NCI-H146 treated with DMSO at 0.1 percent for 48 hours (cell line): ENCODE measurements around the gene CYP4F3.
"Not testable (repeated sequence)": the region's sequence is repeated elsewhere in the genome, so short reads cannot be mapped to it uniquely, and the experiment has no call there.

Source experiments
- DNase-seq: peaks from one replicate; lab custom pipeline; 2025; ENCODE audit not compliant: unreplicated experiment; lab: John Stamatoyannopoulos, UW

CYP4F3 gene, protein sequence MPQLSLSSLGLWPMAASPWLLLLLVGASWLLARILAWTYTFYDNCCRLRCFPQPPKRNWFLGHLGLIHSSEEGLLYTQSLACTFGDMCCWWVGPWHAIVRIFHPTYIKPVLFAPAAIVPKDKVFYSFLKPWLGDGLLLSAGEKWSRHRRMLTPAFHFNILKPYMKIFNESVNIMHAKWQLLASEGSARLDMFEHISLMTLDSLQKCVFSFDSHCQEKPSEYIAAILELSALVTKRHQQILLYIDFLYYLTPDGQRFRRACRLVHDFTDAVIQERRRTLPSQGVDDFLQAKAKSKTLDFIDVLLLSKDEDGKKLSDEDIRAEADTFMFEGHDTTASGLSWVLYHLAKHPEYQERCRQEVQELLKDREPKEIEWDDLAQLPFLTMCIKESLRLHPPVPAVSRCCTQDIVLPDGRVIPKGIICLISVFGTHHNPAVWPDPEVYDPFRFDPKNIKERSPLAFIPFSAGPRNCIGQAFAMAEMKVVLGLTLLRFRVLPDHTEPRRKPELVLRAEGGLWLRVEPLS

DNA sequence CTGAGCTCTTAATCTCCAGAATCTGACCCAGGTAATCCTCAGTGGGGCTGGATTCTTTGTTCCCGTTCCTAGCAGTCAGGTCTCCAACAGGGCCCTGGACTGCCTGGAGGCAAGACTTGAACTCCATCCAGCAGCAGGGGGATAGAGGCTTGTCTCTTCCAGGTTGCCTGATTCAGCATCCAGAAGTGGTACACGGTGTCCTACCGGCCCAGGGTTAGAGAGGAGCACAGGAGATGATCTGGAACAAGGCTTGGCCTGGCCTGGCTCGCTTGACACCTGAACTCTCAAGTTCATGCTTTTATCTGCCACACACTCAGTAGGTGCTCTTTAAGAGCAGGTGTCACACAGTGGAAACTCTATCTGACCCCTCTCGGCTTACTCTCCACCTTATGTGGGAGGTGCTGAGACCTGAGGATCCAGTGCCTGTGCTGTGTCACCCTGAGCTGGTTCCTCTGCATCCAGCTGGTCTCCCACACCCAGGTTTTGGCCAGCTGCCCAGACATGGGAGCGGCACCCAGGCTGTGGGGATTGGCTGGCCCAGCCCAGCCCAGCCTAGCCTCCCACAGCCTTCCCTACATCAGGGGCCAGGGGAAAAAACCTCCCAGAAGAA lies at the start of gene CYP4F3:
TSS of gene CYP4F3 (plus strand) at position 604 of the 610 bp plus-strand sequence. CDS start 519 bp downstream, outside the sequence.
- no peak for DNase-seq

DNA sequence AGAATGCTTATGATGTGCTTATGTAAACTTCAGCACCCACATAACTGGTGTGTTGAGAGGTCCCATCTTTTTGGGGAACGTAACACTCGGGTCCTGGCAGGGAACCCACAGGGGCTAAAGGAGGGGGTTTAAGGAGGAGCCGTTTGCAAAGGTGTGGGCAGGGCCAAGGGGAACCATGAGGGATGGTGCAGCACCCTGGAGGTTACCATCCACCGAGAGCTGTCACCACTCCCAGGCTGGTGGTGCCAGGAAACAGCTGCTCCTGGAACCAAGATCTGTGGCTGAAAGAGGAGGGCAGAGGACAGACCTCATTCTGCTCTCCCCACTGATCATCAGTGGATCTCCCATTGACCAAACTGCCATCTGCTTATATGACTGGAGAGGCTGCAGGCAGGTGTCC lies 48.9 kb upstream of the CYP4F3 start:
- DNase-seq = no peak

DNA sequence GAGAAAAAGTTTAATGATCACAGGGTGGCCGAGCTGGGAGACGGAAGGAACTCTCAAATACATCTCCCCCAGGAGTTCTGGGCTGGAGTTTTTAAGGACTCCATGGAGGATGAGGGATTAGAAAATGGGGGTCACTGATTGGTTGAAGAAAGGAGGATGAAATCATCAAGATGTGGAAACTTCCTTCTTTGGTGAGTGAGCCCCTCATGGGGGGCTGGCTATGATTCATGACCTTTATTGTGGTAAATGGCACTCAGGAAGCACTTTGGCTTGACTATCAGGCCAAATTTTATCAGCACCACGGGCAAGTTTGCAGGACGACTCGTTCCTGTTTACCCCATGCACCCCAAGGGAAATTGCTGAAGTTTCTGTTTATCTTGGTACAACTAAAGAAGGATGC lies 48.2 kb upstream of the CYP4F3 start:
- not testable (repeated sequence) for DNase-seq

DNA sequence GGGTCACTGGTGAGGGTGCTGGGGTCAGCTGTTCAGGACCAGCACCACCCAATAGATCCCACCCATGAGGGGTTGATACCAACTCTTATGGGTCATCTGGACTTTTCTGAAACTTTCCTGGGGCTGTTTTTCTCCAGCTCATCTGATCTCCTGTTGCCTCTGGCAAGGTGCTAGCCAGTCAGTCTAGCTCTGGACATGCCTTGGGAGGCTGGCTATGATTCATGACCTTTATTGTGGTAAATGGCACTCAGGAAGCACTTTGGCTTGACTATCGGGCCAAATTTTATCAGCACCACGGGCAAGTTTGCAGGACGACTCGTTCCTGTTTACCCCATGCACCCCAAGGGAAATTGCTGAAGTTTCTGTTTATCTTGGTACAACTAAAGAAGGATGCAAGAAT lies 46.9 kb upstream of the CYP4F3 start:
- not testable (repeated sequence) for DNase-seq

DNA sequence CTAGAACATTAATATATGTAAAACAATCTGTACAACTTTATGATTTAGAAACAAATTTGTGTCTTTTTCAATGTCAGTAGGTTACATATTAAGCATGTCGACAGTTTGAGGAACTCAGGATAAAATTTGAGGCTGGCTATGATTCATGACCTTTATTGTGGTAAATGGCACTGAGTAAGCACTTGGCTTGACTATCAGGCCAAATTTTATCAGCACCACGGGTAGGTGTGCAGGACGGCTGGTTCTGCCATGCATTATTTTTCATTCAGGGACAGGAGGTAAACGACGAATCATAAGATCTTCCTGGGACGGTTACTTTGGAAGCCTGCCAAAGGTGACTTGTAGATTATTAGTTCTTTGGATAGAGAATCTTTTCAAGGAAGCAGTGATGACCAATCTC lies 45.6 kb upstream of the CYP4F3 start:
- no peak for DNase-seq

DNA sequence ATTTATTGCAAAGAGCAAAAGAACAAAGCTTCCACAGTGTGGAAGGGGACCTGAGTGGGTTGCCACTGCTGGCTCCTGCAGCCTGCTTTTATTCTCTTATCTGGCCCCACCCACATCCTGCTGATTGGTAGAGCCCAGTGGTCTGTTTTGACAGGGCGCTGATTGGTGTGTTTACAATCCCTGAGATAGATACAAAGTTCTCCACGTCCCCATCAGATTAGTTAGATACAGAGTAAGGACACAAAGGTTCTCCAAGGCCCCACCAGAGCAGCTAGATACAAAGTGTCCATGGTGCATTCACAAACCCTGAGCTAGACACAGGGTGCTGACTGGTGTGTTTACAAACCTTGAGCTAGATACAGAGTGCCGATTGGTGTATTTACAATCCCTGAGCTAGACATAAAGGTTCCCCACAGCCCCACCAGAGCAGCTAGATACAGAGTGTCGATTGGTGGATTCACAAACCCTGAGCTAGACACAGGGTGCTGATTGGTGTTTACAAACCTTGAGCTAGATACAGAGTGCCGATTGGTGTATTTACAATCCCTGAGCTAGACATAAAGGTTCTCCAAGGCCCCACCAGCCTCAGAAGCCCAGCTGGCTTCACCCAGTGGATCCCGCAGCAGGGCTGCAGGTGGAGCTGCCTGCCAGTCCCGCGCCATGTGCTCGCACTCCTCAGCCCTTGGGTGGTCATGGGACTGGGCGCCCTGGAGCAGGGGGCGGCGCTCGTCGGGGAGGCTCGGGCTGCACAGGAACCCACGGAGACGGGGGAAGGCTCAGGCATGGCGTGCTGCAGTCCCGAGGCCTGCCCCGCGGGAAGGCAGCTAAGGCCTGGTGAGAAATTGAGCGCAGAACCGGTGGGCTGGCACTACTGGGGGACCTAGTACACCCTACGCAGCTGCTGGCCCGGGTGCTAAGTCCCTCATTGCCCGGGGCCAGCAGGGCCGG lies 32.4 kb upstream of the CYP4F3 start:
- DNase-seq = not testable (repeated sequence)

DNA sequence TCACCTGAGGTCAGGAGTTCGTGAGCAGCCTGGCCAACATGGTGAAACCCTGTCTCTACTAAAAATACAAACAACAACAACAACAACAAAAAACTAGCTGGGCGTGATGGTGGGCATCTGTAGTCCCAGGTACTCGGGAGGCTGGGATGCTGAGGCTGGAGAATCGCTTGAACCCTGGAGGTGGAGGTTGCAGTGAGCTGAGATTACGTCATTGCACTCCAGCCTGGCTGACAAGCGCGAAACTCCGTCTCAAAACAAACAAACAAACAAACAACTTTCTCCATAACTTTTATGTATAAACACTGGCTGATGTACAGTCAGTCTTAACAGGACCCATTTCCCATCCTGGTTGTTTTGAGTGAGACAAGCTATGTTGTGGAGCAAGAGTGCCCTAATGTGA lies 31.4 kb upstream of the CYP4F3 start:
- DNase-seq = no peak

DNA sequence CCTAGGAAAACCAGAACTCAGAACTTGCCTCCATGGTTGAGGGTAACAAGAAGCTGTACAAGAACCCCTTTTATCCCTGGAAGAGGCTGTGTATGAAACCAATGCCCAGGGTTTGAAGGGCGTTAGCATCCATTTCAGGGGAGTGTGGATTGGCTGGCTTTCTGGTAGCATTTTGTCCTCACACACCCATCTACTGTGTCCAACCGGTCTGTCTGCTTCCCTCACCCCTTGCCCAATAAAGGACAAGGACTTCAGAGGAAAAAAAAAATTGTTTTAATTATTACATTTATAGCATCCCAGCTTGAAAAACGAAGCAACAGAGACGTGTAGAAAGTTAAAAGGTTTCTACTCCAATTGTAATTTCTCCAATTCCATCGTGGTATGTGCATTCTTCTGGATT lies 28.4 kb upstream of the CYP4F3 start:
- no peak for DNase-seq

DNA sequence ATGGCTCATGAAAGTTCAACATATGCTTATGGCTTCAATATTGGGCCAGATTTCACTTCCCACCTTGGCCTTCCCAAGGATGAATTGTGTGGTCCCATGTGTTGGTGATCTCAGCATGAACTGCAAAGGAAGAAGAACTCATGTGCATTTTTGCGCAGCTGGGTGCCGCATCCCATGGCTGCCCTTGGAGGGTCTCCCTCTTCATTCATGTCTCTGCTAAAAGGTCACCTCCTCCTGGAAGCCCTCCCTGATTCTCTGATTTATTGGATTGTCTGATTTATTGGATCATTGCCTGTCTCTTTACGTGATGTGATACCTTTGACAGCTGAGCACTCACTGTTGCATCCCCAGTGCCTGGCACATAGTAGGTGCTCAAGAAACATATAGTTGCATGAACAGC lies 27.4 kb upstream of the CYP4F3 start:
- no peak for DNase-seq

DNA sequence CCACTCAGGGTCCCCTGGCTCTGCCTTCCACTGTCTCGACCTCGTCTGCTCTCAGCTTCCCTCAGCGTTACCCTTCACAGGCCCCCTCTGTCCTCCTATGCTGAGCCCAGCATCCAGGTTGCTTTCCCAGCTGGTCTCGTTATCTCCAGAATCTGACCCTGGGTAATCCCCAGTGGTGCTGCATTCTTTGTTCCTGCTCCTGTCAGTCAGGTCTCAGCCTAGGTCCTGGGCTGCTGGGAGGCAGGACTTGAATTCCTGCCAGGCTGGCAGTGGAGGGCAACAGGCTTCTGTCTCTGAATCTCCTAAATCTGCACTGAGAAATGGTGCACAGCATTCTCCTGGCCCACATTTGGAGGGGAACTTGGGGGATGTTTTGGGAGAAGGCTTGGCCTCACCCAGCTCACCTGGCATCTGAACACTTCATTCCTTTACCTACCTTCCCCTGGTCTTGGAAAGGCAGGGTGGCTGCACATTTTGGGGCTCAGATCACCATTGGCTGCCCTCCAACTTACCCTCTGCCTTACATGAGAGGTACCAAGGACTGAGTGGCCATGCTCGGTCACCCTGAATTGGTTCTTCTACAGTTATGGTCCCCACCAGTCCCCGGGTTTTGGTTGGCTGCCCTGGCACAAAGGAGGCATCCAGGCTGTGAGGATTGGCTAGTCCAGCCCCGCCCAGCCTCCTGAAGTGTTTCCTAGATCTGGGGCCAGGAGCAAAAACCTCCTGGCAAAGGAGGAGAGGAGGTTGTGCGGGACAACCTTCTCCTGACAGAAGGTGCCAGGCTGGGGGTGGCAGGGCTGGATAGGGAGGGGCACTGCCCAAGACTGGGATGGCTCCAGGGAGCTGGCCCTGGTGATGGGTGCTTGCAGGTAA lies 26.0 kb upstream of the CYP4F3 start, which contains the start of gene CYP4F8:
TSS of gene CYP4F8 (plus strand) at position 712 of the 873 bp plus-strand sequence. CDS start 399 bp downstream, outside the sequence.
- no peak for DNase-seq

DNA sequence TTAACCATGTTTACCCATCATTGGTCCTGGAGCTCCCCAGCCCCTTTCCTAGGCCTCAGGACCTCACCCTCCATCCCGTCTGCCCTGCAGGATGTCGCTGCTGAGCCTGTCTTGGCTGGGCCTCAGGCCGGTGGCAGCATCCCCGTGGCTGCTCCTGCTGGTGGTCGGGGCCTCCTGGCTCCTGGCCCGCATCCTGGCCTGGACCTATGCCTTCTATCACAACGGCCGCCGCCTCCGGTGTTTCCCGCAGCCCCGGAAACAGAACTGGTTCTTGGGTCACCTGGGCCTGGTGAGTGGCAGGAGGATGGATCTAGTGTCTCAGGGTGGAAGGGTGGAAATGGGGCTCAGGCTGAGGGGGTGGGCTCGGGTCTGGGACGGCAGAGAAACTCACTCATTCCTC lies 25.2 kb upstream of the CYP4F3 start:
- no peak for DNase-seq

DNA sequence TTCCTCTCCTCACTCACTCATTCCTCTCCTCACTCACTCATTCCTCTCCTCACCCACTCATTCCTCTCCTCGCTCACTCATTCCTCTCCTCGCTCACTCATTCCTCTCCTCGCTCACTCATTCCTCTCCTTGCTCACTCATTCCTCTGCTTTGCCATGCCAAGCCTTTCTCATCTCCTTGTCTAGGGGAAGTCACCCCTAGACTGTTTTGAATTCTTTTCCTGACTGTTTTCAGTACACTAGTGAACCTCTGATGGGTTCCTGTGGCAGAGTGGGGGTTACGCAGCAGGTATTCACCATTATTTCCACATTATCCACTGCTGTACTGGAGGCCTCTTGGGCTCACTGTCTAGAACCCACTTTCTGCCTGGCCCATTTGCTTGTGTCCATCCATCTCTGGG lies 24.5 kb upstream of the CYP4F3 start:
- DNase-seq = no peak

DNA sequence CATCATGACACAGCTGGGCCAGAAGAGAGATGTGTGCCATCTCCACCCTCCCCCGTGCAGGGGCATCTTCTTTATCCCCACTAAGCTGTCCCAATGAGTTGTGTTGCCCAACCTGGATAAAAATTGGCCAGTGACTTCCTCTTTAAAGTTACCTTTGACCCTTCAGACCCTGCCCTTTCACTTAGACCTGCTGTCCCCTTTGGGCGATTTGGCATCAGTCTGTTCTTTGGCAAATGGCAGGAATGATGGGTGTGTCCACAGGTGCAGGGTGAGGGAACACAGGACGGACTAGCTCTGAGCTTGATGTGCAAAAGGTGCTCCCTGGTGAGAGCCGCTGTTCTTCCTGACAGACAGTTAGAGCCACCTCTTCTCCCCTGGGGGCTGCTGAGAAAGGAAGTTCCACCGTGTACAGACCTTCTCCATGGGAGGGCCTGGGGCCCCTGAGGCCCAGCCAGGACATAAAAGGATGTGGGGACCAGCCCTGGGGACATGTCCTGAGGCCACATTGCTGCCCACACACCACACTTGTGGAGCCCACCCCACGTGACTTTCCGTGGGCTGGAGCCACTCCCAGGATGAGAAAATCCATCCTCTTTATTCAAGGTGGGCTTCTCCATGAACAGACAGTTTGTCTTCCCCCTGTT lies 23.9 kb upstream of the CYP4F3 start:
- no peak for DNase-seq

DNA sequence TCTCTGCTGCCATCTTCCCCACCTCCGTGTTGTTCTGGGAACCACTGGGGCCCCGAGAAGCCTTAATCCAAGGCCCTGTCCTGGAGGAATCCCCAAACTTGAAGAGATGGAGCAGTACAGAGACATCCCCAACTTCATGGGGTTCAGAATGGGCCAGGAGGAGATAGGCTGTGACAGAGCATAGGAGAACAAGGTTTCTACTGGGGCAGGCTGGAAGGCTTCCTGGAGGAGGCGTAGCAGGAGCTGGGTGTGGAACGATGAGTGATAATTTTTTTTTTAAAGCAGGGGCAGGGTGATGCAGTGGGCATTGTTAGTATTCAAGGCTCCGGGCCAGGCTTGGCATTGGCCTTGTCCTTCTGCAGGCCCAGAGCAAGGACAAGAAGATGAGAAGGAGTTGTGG lies 22.4 kb upstream of the CYP4F3 start:
- DNase-seq = no peak

DNA sequence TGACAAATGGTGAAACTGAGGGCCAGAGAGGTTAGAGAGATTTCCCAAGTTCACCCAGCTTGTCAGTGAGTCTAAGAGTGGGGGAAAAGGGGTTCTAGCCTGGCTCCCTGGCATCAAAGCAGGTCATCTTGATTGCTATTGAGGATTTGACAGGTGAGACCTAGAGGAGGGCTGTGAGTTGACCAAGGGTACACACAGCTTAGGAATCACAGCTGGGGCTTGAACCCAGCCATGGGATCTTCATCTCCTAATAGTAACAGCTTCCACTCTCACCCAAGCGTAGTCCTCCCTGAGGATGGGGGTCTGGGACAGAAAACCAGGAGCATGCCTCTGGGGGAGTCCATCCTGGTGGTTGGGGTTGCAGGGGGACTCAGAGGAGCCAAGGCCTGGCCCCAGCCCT lies 18.9 kb upstream of the CYP4F3 start:
- DNase-seq = no peak

DNA sequence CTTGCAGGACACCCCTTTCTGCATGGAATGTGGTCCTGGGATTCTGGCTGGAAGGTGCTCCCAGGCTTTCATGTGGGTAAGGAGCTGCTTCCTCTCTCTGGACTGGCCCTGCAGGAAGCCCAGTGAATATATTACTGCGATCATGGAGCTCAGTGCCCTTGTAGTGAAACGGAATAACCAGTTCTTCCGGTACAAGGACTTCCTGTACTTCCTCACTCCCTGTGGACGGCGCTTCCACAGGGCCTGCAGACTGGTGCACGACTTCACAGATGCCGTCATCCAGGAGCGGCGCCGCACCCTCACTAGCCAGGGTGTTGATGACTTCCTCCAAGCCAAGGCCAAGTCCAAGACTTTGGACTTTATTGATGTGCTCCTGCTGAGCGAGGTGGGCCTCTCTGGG lies 17.7 kb upstream of the CYP4F3 start:
- no peak for DNase-seq

DNA sequence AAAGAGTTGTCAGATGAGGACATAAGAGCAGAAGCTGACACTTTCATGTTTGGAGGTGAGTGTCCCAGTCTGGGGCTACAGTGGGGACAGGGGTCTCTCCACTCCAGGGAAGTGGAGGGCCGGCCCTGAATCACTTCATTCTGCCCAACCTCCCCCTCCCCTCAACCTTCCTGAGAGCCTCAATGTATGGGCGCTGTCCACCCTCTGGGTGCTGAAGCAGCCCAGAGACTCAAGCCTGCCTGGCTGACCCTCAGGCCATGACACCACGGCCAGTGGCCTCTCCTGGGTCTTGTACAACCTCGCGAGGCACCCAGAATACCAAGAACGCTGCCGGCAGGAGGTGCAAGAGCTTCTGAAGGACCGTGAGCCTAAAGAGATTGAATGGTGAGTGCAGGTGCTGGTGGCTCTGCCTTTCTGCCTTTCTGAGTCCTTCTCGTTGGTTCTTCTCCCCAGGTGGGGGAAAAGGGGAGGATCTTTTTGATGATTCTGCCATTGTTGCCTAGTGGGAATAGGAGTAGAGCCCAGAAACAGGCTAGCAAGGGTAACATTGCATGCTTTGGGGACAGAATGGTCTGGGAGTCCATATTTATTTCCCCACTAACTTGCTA lies 16.9 kb upstream of the CYP4F3 start:
- no peak for DNase-seq

DNA sequence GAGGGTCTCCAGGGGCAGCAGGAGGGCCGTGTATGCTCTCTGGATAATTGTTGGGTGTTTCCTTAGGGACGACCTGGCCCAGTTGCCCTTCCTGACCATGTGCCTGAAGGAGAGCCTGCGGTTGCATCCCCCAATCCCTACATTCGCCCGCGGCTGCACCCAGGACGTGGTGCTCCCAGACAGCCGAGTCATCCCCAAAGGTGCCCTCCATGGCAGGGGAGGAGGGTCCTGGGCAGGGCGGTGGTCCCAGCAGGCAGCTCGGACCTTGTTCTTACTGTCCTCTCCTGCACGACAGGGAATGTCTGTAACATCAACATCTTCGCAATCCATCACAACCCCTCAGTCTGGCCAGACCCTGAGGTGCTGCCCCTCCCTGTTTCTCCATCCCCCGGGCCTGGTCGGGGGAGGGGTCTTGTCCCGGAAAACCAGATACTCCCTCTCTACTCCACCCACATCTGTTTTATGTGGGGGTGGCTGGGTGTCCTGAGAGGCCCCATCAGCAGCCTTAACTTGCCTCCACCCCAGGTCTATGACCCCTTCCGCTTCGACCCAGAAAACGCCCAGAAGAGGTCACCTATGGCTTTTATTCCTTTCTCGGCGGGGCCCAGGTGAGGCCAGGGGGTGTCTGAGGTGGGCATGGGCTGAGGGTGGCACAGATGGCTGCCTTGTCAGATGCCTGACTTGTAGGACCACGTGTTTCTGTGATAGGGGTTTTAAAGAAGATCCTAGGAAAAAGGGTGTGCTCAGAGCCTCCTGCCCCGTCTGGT lies 12.3 kb upstream of the CYP4F3 start:
- no peak for DNase-seq
